Measurements from ENCODE around the gene UBE2Q2.
"Not testable (repeated sequence)": the region's sequence is repeated elsewhere in the genome, so short reads cannot be mapped to it uniquely, and the experiment has no call there.

- TF ChIP-seq CTCF, POLR2A (IDR thresholded peaks at IDR 0.05): not testable (repeated sequence)
Observed at GRCh38 chr15:75797146-75797545, 46.1 kb upstream of the UBE2Q2 start.
